Measurements from ENCODE around the gene RPS2. TPM values are rescaled to one million over a fixed set of nuclear protein-coding genes. Genes with fewer than 3 reads are reported as not detected.
"Not testable (repeated sequence)": the region's sequence is repeated elsewhere in the genome, so short reads cannot be mapped to it uniquely, and the experiment has no call there.

RPS2 gene
- polyA plus RNA-seq, 3 donors: 1,774 to 1,944 (median 1,840) TPM

GRCh38 chr16:1944612-1945199, 19.9 kb downstream of the RPS2 start:
- no peak for DNase-seq (ENCODE audit: low read depth in 3 of 3, low spot score in 2 of 3)

- peak; percentile 92 to 98 (median 98) for DNase-seq (ENCODE audit: low read depth in 3 of 3, low spot score in 2 of 3)
These were observed 21.6 kb downstream of the RPS2 start, which contains the start of gene MSRB1 for GRCh38 chr16:1942810-1943726. Gene MSRB1, minus strand, starts transcription at chr16:1943199. Its CDS starts 43 bp downstream, at chr16:1943156.

GRCh38 chr16:1942047-1942809, 22.4 kb downstream of the RPS2 start:
- DNase-seq (ENCODE audit: low read depth in 3 of 3, low spot score in 2 of 3): no peak

GRCh38 chr16:1941162-1942046, 23.2 kb downstream of the RPS2 start:
- no peak for DNase-seq (ENCODE audit: low read depth in 3 of 3, low spot score in 2 of 3)

GRCh38 chr16:1940273-1941161, 24.1 kb downstream of the RPS2 start:
- no peak for DNase-seq (ENCODE audit: low read depth in 3 of 3, low spot score in 2 of 3)

- DNase-seq (ENCODE audit: low read depth in 3 of 3, low spot score in 2 of 3): not testable (repeated sequence)
These were observed 24.8 kb downstream of the RPS2 start for GRCh38 chr16:1939833-1940232.

GRCh38 chr16:1938910-1939309, 25.7 kb downstream of the RPS2 start:
- no peak for DNase-seq (ENCODE audit: low read depth in 3 of 3, low spot score in 2 of 3)

GRCh38 chr16:1938316-1938715, 26.3 kb downstream of the RPS2 start:
- no peak for DNase-seq (ENCODE audit: low read depth in 3 of 3, low spot score in 2 of 3)

- DNase-seq (ENCODE audit: low read depth in 3 of 3, low spot score in 2 of 3): no peak
These were observed 27.6 kb downstream of the RPS2 start for GRCh38 chr16:1936945-1937479.

GRCh38 chr16:1933097-1933661, 31.4 kb downstream of the RPS2 start:
- no peak for DNase-seq (ENCODE audit: low read depth in 3 of 3, low spot score in 2 of 3)

- DNase-seq (ENCODE audit: low read depth in 3 of 3, low spot score in 2 of 3): no peak
These were observed 32.3 kb downstream of the RPS2 start for GRCh38 chr16:1932050-1933028.

GRCh38 chr16:1930338-1930720, 34.3 kb downstream of the RPS2 start:
- no peak for DNase-seq (ENCODE audit: low read depth in 3 of 3, low spot score in 2 of 3)

- peak; percentile 53 to 69 (median 66) for DNase-seq (ENCODE audit: low read depth in 3 of 3, low spot score in 2 of 3)
These were observed 34.9 kb downstream of the RPS2 start for GRCh38 chr16:1929578-1930337.

- no peak for DNase-seq (ENCODE audit: low read depth in 3 of 3, low spot score in 2 of 3)
These were observed 35.5 kb downstream of the RPS2 start for GRCh38 chr16:1929105-1929504.

GRCh38 chr16:1926271-1926670, 38.4 kb downstream of the RPS2 start:
- DNase-seq (ENCODE audit: low read depth in 3 of 3, low spot score in 2 of 3): no peak

GRCh38 chr16:1924095-1924494, 40.5 kb downstream of the RPS2 start:
- no peak for DNase-seq (ENCODE audit: low read depth in 3 of 3, low spot score in 2 of 3)

Measured in right renal cortex interstitium (tissue), 3 donors.